Activated T-cell treated with anti-CD3 and anti-CD28 coated beads for 4 hours (primary cell): ENCODE results near the gene SOCS6.
"Not testable (repeated sequence)": the region's sequence is repeated elsewhere in the genome, so short reads cannot be mapped to it uniquely, and the experiment has no call there.

Experiments used
- DNase-seq: peaks from one replicate; pipeline ENCODE4 v3.0.0-alpha.2; 2020

SOCS6 gene

GRCh38 chr18:70288851-70289328 lies at the start of gene SOCS6:
SOCS6 (plus strand) TSS chr18:70289045; CDS start chr18:70324669, 35,624 bp downstream.
- DNase-seq, result no peak

GRCh38 chr18:70243131-70243929 lies 45.5 kb upstream of the SOCS6 start:
- no peak for DNase-seq

- no peak for DNase-seq
Observed at GRCh38 chr18:70246061-70246466, 42.8 kb upstream of the SOCS6 start.

GRCh38 chr18:70249118-70249517 lies 39.7 kb upstream of the SOCS6 start:
- DNase-seq, result no peak

- DNase-seq, result not testable (repeated sequence)
Observed at GRCh38 chr18:70249861-70250260, 39.0 kb upstream of the SOCS6 start.

GRCh38 chr18:70250781-70251180 lies 38.1 kb upstream of the SOCS6 start:
- DNase-seq, result no peak

- DNase-seq, result no peak
Observed at GRCh38 chr18:70256184-70256583, 32.7 kb upstream of the SOCS6 start.

GRCh38 chr18:70256994-70257393 lies 31.9 kb upstream of the SOCS6 start:
- no peak for DNase-seq

GRCh38 chr18:70258243-70258642 lies 30.6 kb upstream of the SOCS6 start:
- no peak for DNase-seq

- DNase-seq, result no peak
Observed at GRCh38 chr18:70260683-70261082, 28.2 kb upstream of the SOCS6 start.

GRCh38 chr18:70261141-70261788 lies 27.6 kb upstream of the SOCS6 start:
- DNase-seq, result no peak

- no peak for DNase-seq
Observed at GRCh38 chr18:70263336-70263735, 25.5 kb upstream of the SOCS6 start.

- no peak for DNase-seq
Observed at GRCh38 chr18:70271742-70272141, 17.1 kb upstream of the SOCS6 start.

- no peak for DNase-seq
Observed at GRCh38 chr18:70273021-70273420, 15.8 kb upstream of the SOCS6 start.

- DNase-seq, result no peak
Observed at GRCh38 chr18:70276416-70277191, 12.2 kb upstream of the SOCS6 start.

GRCh38 chr18:70279470-70279869 lies 9.4 kb upstream of the SOCS6 start:
- DNase-seq, result no peak

- no peak for DNase-seq
Observed at GRCh38 chr18:70280007-70280925, 8.6 kb upstream of the SOCS6 start.

GRCh38 chr18:70284976-70285620 lies 3.7 kb upstream of the SOCS6 start:
- no peak for DNase-seq

GRCh38 chr18:70287731-70288130 lies 1.1 kb upstream of the SOCS6 start:
- no peak for DNase-seq

- no peak for DNase-seq
Observed at GRCh38 chr18:70288171-70288850, 534 bp upstream of the SOCS6 start.
